Activated T-helper 17 cell treated with anti-CD3 and anti-CD28 coated beads, Interleukin-2, amount 50 U/mL, for 72 hours (primary cell): ENCODE data around the gene NOSTRIN. TPM values are rescaled to one million over a fixed set of nuclear protein-coding genes. Genes with fewer than 3 reads are reported as not detected.

ENCODE experiments used
- ATAC-seq: fragments of 150-1000 bp; cut with Tn5 transposase; replicated peaks from 2 replicates; pipeline ENCODE4 v1.10.0; 2021; ENCODE audit warnings: mild to moderate bottlenecking, moderate library complexity
- H3K27ac Mint-ChIP-seq: one replicate; pipeline ENCODE4 v1.8.0; 2022; ENCODE audit warnings: mixed read lengths
- H3K27me3 Mint-ChIP-seq: one replicate; pipeline ENCODE4 v1.8.0; 2022; ENCODE audit warnings: mixed read lengths
- H3K36me3 Mint-ChIP-seq: one replicate; pipeline ENCODE4 v1.8.0; 2022; ENCODE audit warnings: low read depth, mild to moderate bottlenecking, mixed read lengths
- H3K4me1 Mint-ChIP-seq: one replicate; pipeline ENCODE4 v1.8.0; 2022; ENCODE audit warnings: mixed read lengths
- H3K4me3 Mint-ChIP-seq: one replicate; pipeline ENCODE4 v1.8.0; 2022; ENCODE audit warnings: mild to moderate bottlenecking, mixed read lengths
- H3K9me3 Mint-ChIP-seq: one replicate; pipeline ENCODE4 v1.8.0; 2022; ENCODE audit warnings: mixed read lengths
- total RNA-seq, 2 donors: library from RNA; stranded (reverse); gene quantifications; one replicate each; pipeline ENCODE4 v1.2.3, GENCODE V29; 2022

The NOSTRIN gene
- total RNA-seq, 2 donors from 2014 or later: 0.29 TPM; not detected in 1

GRCh38 chr2:168798888-168799410 is 3.5 kb upstream of the NOSTRIN start:
- Mint-ChIP-seq H3K4me3 (no peak overlapping the region), H3K36me3 (no peaks in the 10 kb centered on the region), H3K4me1 (no peaks in the 10 kb centered on the region)

DNA sequence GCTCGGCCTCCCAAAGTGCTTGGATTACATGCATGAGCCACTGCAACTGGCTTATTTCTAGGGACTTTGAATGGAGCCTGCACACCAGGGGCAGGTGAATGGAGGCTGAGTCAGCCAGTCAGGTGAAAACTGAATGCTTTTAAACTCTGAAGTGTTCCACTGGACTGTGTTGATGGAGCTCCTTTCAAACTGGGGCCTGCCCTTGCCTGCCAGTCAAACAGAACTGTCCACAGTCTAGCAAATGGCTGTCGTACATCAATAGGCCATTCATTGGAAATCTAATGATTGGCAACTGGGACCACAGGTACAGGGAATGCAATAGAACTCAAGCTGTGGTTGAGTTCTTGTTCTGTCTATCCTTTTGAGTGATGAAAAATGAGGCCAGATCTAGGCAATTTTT is 966 bp upstream of the NOSTRIN start:
- Mint-ChIP-seq H3K36me3 (no peaks in the 10 kb centered on the region), H3K27me3 (no peaks in the 10 kb centered on the region), H3K4me1 (no peaks in the 10 kb centered on the region), H3K4me3 (no peak overlapping the region), H3K9me3 (no peaks in the 10 kb centered on the region), H3K27ac (no peak overlapping the region)
- no peak for ATAC-seq

More at GRCh38 chr2:168798888-168799410, 3.5 kb upstream of the NOSTRIN start:
- Mint-ChIP-seq H3K27ac (no peak overlapping the region), H3K9me3 (no peaks in the 10 kb centered on the region), H3K27me3 (no peaks in the 10 kb centered on the region)
- ATAC-seq: no peak

DNA sequence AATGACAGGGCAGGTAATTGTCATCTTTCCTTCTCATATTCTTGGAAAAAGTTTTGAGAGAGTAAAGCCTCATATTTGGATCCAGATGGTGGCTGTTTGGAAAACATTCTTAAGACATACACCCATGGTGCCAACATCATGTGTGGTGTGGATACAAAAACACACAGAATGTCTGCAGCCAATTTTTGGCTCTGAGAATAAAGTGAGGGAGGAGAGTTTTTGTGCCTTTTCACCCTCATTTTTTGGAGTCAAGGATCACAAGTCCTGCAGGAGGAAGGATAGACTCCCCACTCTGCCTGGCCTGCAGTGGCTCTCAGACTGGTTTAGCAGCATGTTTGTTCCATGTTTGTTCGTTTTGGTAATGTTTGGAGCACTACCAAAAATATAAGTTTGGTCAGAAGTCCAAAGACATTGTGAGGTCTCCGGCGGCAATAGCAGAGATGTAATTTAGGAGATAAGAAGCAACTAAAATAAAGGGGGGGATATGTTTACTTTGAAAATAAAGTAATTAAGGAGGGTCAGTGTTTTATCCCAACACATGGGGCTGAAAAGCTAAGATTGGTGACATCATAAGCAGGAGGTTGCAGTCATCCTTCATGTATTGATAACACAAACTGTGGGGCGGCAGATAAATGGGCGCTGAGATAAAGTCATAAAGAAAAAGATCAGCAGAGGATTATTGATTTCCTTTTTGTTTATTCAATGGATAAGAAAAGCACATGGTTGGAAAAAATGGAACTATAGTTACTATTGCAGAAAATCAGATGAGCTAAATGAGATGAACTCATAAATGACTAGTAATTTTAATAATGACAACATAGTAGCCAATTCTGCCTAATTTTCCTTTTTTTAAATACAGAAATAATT is 655 bp downstream of the NOSTRIN start:
- Mint-ChIP-seq H3K36me3 (no peaks in the 10 kb centered on the region), H3K27me3 (no peaks in the 10 kb centered on the region), H3K4me3 (no peak overlapping the region), H3K27ac (no peak overlapping the region), H3K4me1 (no peaks in the 10 kb centered on the region), H3K9me3 (no peaks in the 10 kb centered on the region)
- no peak for ATAC-seq

DNA sequence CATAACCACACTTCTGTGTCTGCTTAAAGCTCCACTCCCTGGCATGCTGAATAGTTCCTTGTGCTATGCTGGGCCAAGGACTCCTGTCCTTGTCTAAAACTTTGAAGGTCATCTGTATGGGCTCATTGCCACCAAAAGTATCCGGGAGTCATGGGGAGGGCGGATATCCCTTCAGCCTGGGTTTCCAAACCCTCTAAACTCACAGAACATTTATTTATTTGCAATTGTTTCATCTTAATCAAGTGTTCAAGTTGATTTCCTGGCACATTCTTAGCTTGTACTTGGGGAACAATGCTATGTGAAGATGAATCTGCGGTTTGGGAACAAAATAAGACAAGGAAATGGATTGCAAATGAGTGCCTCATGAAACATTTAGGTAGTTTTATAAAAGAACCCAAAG is 1.8 kb downstream of the NOSTRIN start:
- Mint-ChIP-seq H3K4me3 (no peak overlapping the region), H3K27me3 (no peaks in the 10 kb centered on the region), H3K4me1 (no peaks in the 10 kb centered on the region), H3K9me3 (no peaks in the 10 kb centered on the region), H3K27ac (no peak overlapping the region), H3K36me3 (no peaks in the 10 kb centered on the region)
- no peak for ATAC-seq

DNA sequence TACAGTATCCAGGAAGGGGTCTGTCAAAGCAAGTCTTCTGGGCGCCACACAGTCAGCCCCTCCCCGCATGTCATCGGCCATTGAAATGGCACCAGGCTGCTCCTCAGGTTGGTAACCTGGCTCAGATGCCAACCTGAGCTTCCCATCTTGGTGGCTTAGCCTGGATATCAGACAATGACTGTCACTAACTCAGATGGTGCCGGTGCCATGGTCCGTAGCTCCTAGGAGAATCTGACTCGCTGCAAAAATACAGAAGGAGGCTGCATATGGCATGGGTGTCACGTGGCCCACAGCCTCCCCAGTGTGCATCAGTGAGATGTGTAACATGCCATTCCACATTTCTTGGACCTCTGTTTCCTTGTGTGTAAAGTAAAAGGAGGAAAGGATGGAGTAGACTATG is 3.2 kb downstream of the NOSTRIN start:
- Mint-ChIP-seq H3K4me1 (no peaks in the 10 kb centered on the region), H3K36me3 (no peaks in the 10 kb centered on the region), H3K27me3 (no peaks in the 10 kb centered on the region), H3K4me3 (no peak overlapping the region), H3K27ac (no peak overlapping the region), H3K9me3 (no peaks in the 10 kb centered on the region)
- no peak for ATAC-seq

GRCh38 chr2:168809537-168809936 is 7.1 kb downstream of the NOSTRIN start:
- no peak for ATAC-seq
- Mint-ChIP-seq H3K27ac (no peak overlapping the region), H3K36me3 (no peaks in the 10 kb centered on the region), H3K4me1 (no peaks in the 10 kb centered on the region), H3K27me3 (no peaks in the 10 kb centered on the region), H3K9me3 (no peaks in the 10 kb centered on the region), H3K4me3 (no peak overlapping the region)

GRCh38 chr2:168810235-168810634 is 7.8 kb downstream of the NOSTRIN start:
- H3K4me3 Mint-ChIP-seq: no peak overlapping the region
- H3K27me3 Mint-ChIP-seq: no peaks in the 10 kb centered on the region
- ATAC-seq: no peak
- no peak overlapping the region for H3K27ac Mint-ChIP-seq
- H3K9me3 Mint-ChIP-seq: no peaks in the 10 kb centered on the region
- no peaks in the 10 kb centered on the region for H3K36me3 Mint-ChIP-seq
- H3K4me1 Mint-ChIP-seq: no peaks in the 10 kb centered on the region

GRCh38 chr2:168811696-168812095 is 9.3 kb downstream of the NOSTRIN start:
- H3K4me3 Mint-ChIP-seq: no peak overlapping the region
- H3K36me3 Mint-ChIP-seq: no peaks in the 10 kb centered on the region

GRCh38 chr2:168814046-168814445 is 11.6 kb downstream of the NOSTRIN start:
- H3K4me1 Mint-ChIP-seq: no peaks in the 10 kb centered on the region
- no peak overlapping the region for H3K27ac Mint-ChIP-seq
- H3K27me3 Mint-ChIP-seq: no peaks in the 10 kb centered on the region
- H3K36me3 Mint-ChIP-seq: no peaks in the 10 kb centered on the region
- no peak overlapping the region for H3K4me3 Mint-ChIP-seq
- no peaks in the 10 kb centered on the region for H3K9me3 Mint-ChIP-seq
- ATAC-seq: no peak

More at GRCh38 chr2:168811696-168812095, 9.3 kb downstream of the NOSTRIN start:
- Mint-ChIP-seq H3K27ac (no peak overlapping the region), H3K27me3 (no peaks in the 10 kb centered on the region), H3K9me3 (no peaks in the 10 kb centered on the region), H3K4me1 (no peaks in the 10 kb centered on the region)
- ATAC-seq: no peak

GRCh38 chr2:168814939-168815907 is 12.8 kb downstream of the NOSTRIN start:
- no peaks in the 10 kb centered on the region for H3K9me3 Mint-ChIP-seq
- no peaks in the 10 kb centered on the region for H3K27me3 Mint-ChIP-seq
- no peak overlapping the region for H3K27ac Mint-ChIP-seq
- H3K4me1 Mint-ChIP-seq: no peaks in the 10 kb centered on the region
- H3K4me3 Mint-ChIP-seq: no peak overlapping the region
- no peaks in the 10 kb centered on the region for H3K36me3 Mint-ChIP-seq
- ATAC-seq: no peak

- no peaks in the 10 kb centered on the region for H3K27me3 Mint-ChIP-seq
- no peaks in the 10 kb centered on the region for H3K36me3 Mint-ChIP-seq
- no peaks in the 10 kb centered on the region for H3K9me3 Mint-ChIP-seq
- no peak overlapping the region for H3K4me3 Mint-ChIP-seq
- H3K27ac Mint-ChIP-seq: no peak overlapping the region
- ATAC-seq: no peak
- no peaks in the 10 kb centered on the region for H3K4me1 Mint-ChIP-seq
Observed at GRCh38 chr2:168816369-168816768, 13.9 kb downstream of the NOSTRIN start.

DNA sequence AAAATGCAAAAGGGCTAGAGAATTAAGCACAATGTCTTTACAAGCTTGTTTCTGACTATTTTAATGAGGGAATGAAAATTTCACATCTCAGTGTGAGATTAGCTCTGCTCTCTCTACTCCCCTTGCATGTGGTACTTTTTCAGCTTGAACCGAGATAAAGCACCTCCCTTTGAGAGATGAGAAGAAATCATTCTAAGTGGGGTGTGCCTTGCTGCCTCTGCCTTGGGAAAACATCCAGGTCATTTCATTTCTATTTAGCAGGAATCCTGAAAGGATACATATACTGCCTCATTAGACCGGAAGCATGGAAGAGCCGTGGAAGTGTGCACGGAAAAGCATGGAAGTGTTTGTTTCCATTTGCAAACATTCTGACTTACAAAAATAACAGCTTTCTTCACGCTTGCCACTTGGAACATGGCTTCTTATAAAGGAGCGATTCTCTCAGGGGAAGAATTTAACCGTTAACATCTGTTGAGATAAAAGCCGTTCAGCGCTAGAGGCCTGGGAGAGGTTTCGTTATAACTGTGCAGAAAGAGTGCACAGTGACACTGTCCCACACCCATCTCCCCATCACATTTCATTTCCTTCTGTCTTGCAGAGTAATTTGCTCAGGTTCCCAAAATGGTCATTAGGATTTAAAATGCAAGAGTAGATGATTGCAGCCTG is 16.7 kb downstream of the NOSTRIN start:
- Mint-ChIP-seq H3K27ac (no peak overlapping the region), H3K27me3 (no peaks in the 10 kb centered on the region), H3K9me3 (no peaks in the 10 kb centered on the region), H3K36me3 (no peaks in the 10 kb centered on the region), H3K4me3 (no peak overlapping the region), H3K4me1 (no peaks in the 10 kb centered on the region)
- ATAC-seq: no peak

- H3K9me3 Mint-ChIP-seq: no peaks in the 10 kb centered on the region
- no peaks in the 10 kb centered on the region for H3K36me3 Mint-ChIP-seq
- H3K27me3 Mint-ChIP-seq: no peaks in the 10 kb centered on the region
- H3K27ac Mint-ChIP-seq: no peak overlapping the region
- H3K4me3 Mint-ChIP-seq: no peak overlapping the region
- no peak for ATAC-seq
- no peaks in the 10 kb centered on the region for H3K4me1 Mint-ChIP-seq
Observed at GRCh38 chr2:168819829-168820489, 17.5 kb downstream of the NOSTRIN start.

- H3K4me1 Mint-ChIP-seq: no peaks in the 10 kb centered on the region
- H3K27me3 Mint-ChIP-seq: no peaks in the 10 kb centered on the region
- H3K9me3 Mint-ChIP-seq: no peaks in the 10 kb centered on the region
- ATAC-seq: no peak
- no peak overlapping the region for H3K27ac Mint-ChIP-seq
- no peak overlapping the region for H3K4me3 Mint-ChIP-seq
- no peaks in the 10 kb centered on the region for H3K36me3 Mint-ChIP-seq
Observed at GRCh38 chr2:168821577-168821976, 19.1 kb downstream of the NOSTRIN start.
